Brain microvascular endothelial cell (primary cell): ENCODE results near the gene ZBED2.

Experiments used
- DNase-seq: peaks from one replicate; pipeline ENCODE4 v3.0.0-alpha.2; 2020
- H3K27ac ChIP-seq: fragments of 250-450 bp; sonication (Bioruptor Pico); 2 replicates; pipeline ENCODE4 v1.5.1; 2020; ENCODE audit warnings: mild to moderate bottlenecking, moderate library complexity
- H3K27me3 ChIP-seq: fragments of 250-450 bp; sonication (Bioruptor Pico); replicated peaks from 2 replicates; pipeline ENCODE4 v1.5.1; 2020; ENCODE audit warnings: mild to moderate bottlenecking
- H3K36me3 ChIP-seq: fragments of 250-450 bp; sonication (Bioruptor Pico); replicated peaks from 2 replicates; pipeline ENCODE4 v1.5.1; 2020; ENCODE audit warnings: mild to moderate bottlenecking
- H3K4me3 ChIP-seq: 2 replicates; pipeline ENCODE4 v1.5.1; 2011; ENCODE audit warnings: low read depth, mild to moderate bottlenecking, control low read depth, low read length, moderate library complexity
- CTCF ChIP-seq: IDR thresholded peaks from 2 replicates; pipeline ENCODE4 v1.5.1; 2011; ENCODE audit warnings: low read depth, mild to moderate bottlenecking, moderate library complexity, low read length, control low read depth, inconsistent platforms; ENCODE audit errors: missing control alignments
- in situ Hi-C: cut with HindIII; loops from 2 replicates; pipeline ENCODE4 v1.10.0; 2017; ENCODE audit warnings: low sequenced_read_pairs, low pct_ligation_motif_present

The ZBED2 gene

GRCh38 chr3:111592936-111593335 is 2.2 kb downstream of the ZBED2 start:
- Histone ChIP-seq H3K36me3 (no peaks in the 10 kb centered on the region), H3K4me3 (no peak overlapping the region), H3K27ac (no peak overlapping the region), H3K27me3 (no peaks in the 10 kb centered on the region)
- DNase-seq: no peak
- in situ Hi-C loops: no loop called here
- TF ChIP-seq CTCF: no peak

GRCh38 chr3:111592143-111592542 is 3.0 kb downstream of the ZBED2 start:
- DNase-seq: no peak
- TF ChIP-seq CTCF: no peak
- Histone ChIP-seq H3K36me3 (no peaks in the 10 kb centered on the region), H3K27me3 (no peaks in the 10 kb centered on the region), H3K4me3 (no peak overlapping the region), H3K27ac (no peak overlapping the region)
- in situ Hi-C loops: no loop called here

GRCh38 chr3:111591555-111591954 is 3.6 kb downstream of the ZBED2 start:
- H3K4me3 ChIP-seq: no peak overlapping the region
- no peak for DNase-seq
- H3K27ac ChIP-seq: no peak overlapping the region
- H3K36me3 ChIP-seq: no peaks in the 10 kb centered on the region
- H3K27me3 ChIP-seq: no peaks in the 10 kb centered on the region
- in situ Hi-C loops: no loop called here
- no peak for TF ChIP-seq CTCF

- no peaks in the 10 kb centered on the region for H3K27me3 ChIP-seq
- H3K4me3 ChIP-seq: no peak overlapping the region
- no peak overlapping the region for H3K27ac ChIP-seq
- no peak for DNase-seq
- no peak for TF ChIP-seq CTCF
- in situ Hi-C loops: no loop called here
- H3K36me3 ChIP-seq: no peaks in the 10 kb centered on the region
These were observed 5.0 kb downstream of the ZBED2 start for GRCh38 chr3:111590143-111590491.

- TF ChIP-seq CTCF: no peak
- Histone ChIP-seq H3K4me3 (no peak overlapping the region), H3K36me3 (no peaks in the 10 kb centered on the region), H3K27me3 (no peaks in the 10 kb centered on the region), H3K27ac (peak overlapping the region; percentile 4)
- in situ Hi-C loops: no loop called here
- no peak for DNase-seq
These were observed 5.6 kb downstream of the ZBED2 start for GRCh38 chr3:111589303-111590142.

- in situ Hi-C loops: no loop called here
- TF ChIP-seq CTCF: no peak
- DNase-seq: peak; percentile 60
- Histone ChIP-seq H3K27me3 (no peaks in the 10 kb centered on the region), H3K36me3 (no peaks in the 10 kb centered on the region), H3K4me3 (no peak overlapping the region), H3K27ac (peak overlapping the region; percentile 53)
These were observed 6.6 kb downstream of the ZBED2 start for GRCh38 chr3:111588527-111588926.
